ENCODE data around the gene MAP1LC3B.
"Not testable (repeated sequence)": the region's sequence is repeated elsewhere in the genome, so short reads cannot be mapped to it uniquely, and the experiment has no call there.

The MAP1LC3B gene

DNA sequence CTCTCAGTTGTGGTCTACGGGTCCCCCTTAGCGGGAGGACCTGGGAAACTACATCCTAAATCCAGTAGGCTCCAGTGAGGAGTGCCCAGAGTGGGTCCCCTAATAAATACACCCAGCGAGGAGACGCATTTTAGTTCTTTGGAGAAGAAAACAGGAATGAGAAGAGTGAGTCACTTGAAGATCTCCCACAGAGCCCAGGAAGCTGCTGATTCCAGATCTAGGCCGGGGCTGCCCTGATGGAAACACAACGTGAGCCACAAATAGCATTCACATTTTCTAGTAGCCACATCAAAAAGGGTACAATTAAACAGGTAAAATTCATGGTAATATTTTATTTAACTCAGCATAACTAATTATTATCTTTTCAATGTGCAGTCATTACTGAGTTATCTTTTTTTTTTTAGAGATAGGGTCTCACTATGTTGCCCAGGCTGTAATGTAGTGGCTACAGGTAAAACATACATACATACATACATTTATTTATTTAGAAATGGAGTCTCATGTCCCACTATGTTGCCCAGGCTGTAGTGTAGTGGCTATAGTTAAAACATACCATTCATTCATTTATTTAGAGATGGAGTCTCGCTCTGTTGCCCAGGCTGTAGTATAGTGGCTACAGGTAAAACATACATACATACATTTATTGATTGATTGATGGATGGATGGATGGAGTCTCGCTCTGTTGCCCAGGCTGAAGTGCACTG, 30.1 kb upstream of the MAP1LC3B start:
- no peak for DNase-seq

DNA sequence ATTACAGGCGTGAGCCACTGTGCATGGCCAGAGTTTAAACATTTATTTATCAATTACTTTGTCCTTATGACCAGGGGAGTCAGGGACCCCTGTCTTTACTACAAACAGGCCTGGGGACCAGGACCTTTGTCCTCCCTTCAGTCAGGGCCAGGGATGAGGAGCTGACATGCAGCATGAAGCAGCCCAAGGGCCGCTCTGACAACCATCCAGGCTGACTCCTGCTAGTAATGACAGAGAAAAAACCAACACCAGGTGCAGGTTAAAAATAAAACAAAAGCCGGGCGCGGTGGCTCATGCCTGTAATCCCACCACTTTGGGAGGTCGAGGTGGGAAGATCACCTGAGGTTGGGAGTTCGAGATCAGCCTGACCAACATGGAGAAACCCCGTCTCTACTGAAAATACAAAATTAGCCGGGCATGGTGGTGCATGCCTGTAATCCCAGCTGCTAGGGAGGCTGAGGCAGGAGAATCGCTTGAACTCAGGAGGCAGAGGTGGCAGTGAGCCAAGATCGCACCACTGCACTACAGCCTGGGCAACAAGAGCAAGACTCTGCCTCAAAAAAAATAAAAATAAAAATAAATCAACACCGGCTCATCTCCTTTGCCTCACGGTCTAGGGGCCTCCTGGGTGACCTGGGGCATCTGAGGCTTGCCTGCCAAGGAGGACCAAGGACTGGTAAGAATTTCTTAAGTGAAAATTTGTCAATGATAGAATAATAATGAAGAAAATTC, 29.1 kb upstream of the MAP1LC3B start:
- DNase-seq, result not testable (repeated sequence)

DNA sequence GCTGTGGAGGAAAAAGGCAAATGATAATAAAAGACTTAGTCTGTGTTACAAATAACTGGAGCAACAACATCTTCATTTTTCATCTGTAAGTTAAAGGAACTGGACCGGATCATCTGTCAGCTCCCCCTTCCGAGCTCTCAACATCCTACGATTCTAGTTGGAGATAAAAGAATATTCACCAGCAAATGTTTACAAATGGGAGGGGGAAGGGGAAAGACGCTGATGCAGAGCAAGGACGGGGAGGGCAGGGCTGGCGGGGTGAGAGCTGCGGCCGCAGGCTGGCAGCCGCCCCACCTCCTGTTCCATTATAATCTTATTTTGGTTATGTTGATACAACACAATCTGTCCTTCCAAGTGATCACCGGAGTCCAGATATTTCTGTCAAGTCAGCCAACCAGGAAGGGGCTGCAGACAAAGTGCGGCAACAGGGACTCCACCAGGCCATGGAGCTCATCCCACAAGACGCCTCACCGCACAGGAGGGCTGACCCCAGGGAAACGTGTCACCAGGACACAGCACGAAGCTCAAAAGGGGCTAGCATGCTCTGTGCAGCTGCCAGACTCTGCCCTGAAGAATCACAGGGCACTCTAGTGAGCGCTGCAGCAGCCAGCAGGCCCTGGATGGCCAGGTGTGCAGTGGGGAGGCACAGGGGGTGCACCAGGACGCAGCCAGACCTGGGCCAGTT, 28.2 kb upstream of the MAP1LC3B start:
- DNase-seq, result no peak

DNA sequence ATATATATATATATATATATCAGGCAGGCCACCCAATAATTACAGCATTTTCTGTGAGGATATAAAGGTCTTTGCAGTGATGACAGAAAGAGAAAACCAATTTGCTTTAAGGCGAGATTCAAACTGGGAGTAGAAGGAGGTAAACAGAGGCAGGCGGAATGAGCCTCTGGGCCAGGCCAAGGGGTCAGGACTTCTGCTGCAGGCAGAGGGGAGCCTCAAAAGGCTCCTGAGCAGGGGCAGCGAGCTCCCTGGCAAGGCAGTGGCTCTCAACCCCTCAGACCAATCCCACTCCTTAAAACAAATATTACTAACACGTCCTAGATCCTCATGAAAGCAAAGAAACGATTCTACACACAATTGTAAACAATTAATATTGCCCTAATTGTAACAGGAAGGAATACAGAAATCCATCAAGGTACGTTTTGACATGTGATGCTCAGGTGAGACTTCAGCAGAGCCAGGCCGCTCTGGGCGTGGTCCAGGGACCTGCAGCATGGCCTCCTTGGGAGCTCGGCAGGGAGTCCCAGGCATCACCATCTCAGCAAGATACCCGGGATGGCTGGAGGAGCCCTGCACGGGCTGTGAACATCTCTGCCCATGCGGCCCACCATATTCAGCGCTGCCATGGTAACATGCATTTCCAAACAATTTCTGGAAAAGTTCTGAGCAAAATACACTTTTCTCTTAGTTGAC, 27.0 kb upstream of the MAP1LC3B start:
- DNase-seq, result no peak

- DNase-seq, result no peak
Measured at GRCh38 chr16:87366288-87366687, 25.8 kb upstream of the MAP1LC3B start.

DNA sequence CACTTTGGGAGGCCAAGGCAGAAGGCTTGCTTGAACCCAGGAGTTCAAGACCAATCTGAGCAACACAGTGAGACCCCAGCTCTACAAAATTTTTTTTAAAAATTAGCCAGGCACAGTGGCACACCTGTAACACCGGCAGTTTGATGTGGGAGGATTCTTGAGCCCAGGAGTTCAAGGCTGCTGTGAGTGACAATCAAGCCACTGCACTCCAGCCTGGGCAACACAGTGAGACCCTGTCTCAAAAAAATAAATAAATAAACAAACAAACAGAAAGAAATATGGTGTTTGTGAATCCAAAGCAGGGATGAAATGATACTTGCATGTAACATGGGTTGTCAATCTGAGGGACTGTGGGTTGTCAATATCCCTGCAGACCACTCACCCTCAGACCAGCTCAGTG, 25.2 kb upstream of the MAP1LC3B start:
- DNase-seq, result no peak

- no peak for DNase-seq
Measured at GRCh38 chr16:87367529-87367928, 24.6 kb upstream of the MAP1LC3B start.

DNA sequence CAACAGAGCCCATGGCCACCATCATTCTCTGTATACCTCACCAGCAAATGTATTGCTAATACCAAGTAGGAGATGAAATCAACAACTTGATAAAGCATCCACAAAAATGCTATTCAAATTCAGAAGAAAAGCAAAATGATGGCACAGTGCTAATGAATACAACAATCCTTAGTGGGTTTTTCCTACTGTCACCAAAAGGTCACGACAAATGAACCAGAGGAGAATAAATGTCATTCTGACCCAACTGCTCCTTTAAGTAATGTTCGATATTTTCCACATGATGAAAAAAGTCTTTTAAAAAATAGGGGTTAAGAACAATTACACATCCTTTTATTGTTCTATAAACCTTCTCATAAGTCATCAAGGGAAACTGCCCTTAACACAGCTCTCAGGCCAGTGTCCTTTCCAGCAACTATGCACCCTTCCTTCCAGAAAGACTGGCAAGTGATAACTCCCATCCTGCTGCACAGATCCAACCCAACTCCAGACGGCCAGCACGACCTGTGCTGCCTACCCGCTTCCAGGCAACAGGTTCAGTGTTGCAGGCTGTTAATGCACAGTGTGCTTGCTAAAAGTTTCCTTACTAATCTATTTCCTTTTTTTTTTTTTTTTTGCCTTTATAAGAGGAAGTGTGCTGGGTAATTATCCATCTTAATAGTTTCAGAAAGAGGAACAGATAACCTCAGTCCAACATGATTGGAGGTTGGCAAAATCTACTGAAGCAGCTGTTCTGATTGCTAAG, 23.9 kb upstream of the MAP1LC3B start:
- DNase-seq, result no peak

GRCh38 chr16:87369117-87369765, 22.9 kb upstream of the MAP1LC3B start:
- no peak for DNase-seq

- DNase-seq, result no peak
Measured at GRCh38 chr16:87369796-87370719, 22.1 kb upstream of the MAP1LC3B start.

- no peak for DNase-seq
Measured at GRCh38 chr16:87371261-87371866, 20.8 kb upstream of the MAP1LC3B start.

- DNase-seq, result no peak
Measured at GRCh38 chr16:87372305-87372704, 19.8 kb upstream of the MAP1LC3B start.

DNA sequence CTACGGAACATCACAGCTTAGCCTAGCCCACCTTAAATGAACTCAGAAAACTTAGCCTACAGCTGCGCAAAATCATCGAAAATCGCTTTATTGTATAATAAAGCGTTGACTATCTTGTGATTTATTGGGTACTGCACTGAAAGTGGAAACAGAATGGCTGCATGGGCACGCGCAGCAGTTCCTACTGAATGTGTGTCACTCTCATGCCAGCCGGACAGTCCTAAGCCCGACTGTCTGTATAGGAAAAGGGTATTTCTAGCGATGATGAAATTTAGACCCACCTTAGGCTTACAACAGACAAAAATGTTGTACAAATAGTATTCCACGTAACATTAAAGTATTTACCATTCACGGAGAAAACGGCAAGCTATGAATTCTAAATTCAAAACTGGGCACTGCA, 17.8 kb upstream of the MAP1LC3B start:
- no peak for DNase-seq

DNA sequence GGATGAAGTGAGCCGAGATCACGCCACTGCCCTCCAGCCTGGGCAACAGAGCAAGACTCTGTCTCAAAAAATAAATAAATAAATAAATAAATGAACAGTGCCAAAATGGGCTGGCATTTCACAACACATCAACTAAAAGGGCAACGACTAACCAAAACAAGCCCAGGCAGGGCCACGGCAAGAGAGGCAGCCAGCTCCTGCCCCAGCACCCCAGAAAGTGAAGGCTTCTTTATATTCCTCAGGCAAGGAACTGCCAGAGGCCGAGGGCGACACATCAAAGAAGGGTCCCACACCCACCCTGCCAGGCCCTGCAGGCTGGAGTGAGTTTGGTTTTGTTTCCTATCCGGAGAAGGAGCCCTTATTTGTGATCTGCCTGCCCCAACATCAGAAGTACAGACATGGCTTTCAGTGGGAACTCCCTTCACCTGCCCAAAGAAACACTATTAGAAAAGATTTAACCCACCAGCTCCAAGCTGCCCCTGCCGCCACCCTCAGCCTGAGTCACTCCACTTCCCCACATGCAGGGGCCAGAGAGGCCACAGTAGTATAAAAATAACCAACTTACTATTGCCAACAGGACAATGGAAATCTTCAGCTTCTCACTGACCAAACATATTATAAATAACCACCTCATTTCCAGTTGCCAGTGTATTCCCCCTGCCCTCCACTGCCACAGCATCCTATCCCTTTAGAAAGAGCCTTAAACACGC, 16.6 kb upstream of the MAP1LC3B start:
- no peak for DNase-seq

DNA sequence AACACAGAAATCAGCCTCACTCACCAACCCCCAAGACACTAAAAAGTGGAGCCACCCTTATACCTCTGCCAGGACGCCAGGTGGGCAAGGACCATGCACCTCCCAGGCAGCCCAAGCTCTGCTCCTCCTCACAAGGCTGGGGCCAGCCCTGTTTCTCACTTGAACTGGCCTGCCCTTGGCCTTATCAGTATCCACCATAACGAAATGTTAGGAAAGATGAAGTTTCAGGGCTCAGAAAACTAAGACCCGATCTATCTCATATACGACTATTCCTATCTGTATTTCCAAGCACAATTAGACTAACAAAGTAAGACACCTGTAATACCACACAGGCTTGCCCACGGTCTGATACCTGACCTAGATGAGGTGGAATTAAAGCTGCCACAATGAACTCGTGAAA, 15.5 kb upstream of the MAP1LC3B start:
- no peak for DNase-seq

DNA sequence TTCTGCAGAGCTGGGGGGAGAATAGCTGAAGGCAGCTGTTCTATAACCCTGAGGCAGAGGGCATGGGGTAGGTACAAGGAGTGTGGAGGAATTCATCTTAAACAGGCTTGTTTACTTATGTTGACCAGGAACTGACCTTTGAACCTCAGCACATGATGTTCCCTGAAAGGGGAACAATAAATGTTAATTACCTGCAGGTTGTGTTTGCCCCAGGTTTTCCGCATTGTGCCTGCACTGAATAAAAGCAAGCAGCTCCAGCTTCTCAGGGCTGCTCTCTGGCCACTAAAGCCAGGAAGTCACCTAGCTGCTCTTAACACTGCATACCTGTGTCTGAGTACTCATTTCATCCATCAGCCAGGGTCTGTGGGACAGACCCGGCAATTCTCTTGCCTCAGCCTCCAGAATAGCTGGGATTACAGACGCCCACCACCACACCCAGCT, 12.8 kb upstream of the MAP1LC3B start:
- DNase-seq, result not testable (repeated sequence)

DNA sequence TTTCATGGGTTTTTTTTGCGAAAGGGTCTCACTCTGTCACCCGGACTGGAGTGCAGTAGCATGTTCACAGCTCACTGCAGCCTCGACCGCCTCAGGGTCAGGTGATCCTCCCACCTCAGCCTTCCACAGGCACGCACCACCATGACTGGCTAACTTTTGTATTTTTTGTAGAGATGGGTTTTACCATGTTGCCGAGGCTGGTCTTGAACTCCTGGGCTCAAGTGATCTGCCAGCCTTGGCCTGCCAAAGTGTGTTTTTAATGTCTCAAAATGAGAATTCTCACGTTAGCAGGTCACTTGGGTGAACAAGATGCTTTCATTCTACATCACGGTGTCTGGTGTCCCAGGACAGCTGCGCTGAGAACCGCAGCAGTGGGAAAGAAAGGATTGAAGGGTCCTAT, 11.7 kb upstream of the MAP1LC3B start:
- DNase-seq, result peak; percentile 33

- peak; percentile 28 for DNase-seq
Measured at GRCh38 chr16:87380881-87381280, 11.3 kb upstream of the MAP1LC3B start.

GRCh38 chr16:87382023-87382785, 9.9 kb upstream of the MAP1LC3B start:
- no peak for DNase-seq
